Neuronal stem cell (in vitro differentiated cells): Measurements from ENCODE around the gene HRH1.
A peak's percentile ranks its signal among the peaks of the same experiment; 100 is the strongest.

Experiments
- DNase-seq: peaks from one replicate; pipeline ENCODE4 v3.0.0-alpha.2; 2013; ENCODE audit warnings: low spot score
- H2AFZ ChIP-seq: one replicate; pipeline ENCODE4 v1.6.1; 2013; ENCODE audit warnings: mild to moderate bottlenecking, low read length, inconsistent platforms
- H2AK5ac ChIP-seq: 2 replicates; pipeline ENCODE4 v1.6.1; 2013; ENCODE audit warnings: low read depth, mild to moderate bottlenecking, inconsistent platforms, low read length, moderate library complexity, mixed read lengths
- H2BK120ac ChIP-seq: 2 replicates; pipeline ENCODE4 v1.6.1; 2013; ENCODE audit warnings: low read depth, mild to moderate bottlenecking, inconsistent platforms, low read length, moderate library complexity, mixed read lengths
- H2BK12ac ChIP-seq: one replicate; pipeline ENCODE4 v1.6.1; 2013; ENCODE audit warnings: low read length, inconsistent platforms
- H2BK15ac ChIP-seq: 2 replicates; pipeline ENCODE4 v1.6.1; 2013; ENCODE audit warnings: mild to moderate bottlenecking, low read length, inconsistent platforms, mixed read lengths
- H2BK5ac ChIP-seq: one replicate; pipeline ENCODE4 v1.6.1; 2013; ENCODE audit warnings: inconsistent platforms, mild to moderate bottlenecking, low read length, moderate library complexity
- H3K14ac ChIP-seq: one replicate; pipeline ENCODE4 v1.6.1; 2013; ENCODE audit warnings: low read length, inconsistent platforms
- H3K18ac ChIP-seq: 2 replicates; pipeline ENCODE4 v1.6.1; 2013; ENCODE audit warnings: low read length, inconsistent platforms
- H3K23ac ChIP-seq: 2 replicates; pipeline ENCODE4 v1.6.1; 2013; ENCODE audit warnings: low read depth, mild to moderate bottlenecking, mixed read lengths, low read length, inconsistent platforms; ENCODE audit not compliant: poor library complexity
- H3K27ac ChIP-seq: replicated peaks from 3 replicates; pipeline ENCODE4 v1.5.1; 2013; ENCODE audit warnings: low read length, inconsistent platforms
- H3K27me3 ChIP-seq, 3 experiments: 2 replicates each; pipeline ENCODE4 v1.6.1; 2013; ENCODE audit warnings: low read length in 3 of 3, mild to moderate bottlenecking in 2 of 3, inconsistent platforms in 1 of 3, low read depth in 1 of 3, mixed read lengths in 1 of 3, moderate library complexity in 1 of 3; ENCODE audit not compliant: control insufficient read depth in 3 of 3, insufficient read depth in 3 of 3
- H3K36me3 ChIP-seq, 2 donors: replicated peaks in 1 of 2; 2 replicates each; pipeline ENCODE4 v1.6.1; 2013; ENCODE audit warnings: low read length in 2 of 2; ENCODE audit not compliant: control insufficient read depth in 2 of 2, insufficient read depth in 2 of 2
- H3K4ac ChIP-seq: 2 replicates; pipeline ENCODE4 v1.6.1; 2013; ENCODE audit warnings: inconsistent platforms, mild to moderate bottlenecking, low read length, moderate library complexity
- H3K4me1 ChIP-seq, 2 donors: 1 replicate in 1 of 2; 2 replicates in 1 of 2; pipeline ENCODE4 v1.6.1; 2013; ENCODE audit warnings: low read length in 2 of 2, low read depth in 1 of 2; ENCODE audit not compliant: control insufficient read depth in 2 of 2, insufficient read depth in 1 of 2
- H3K4me2 ChIP-seq: one replicate; pipeline ENCODE4 v1.6.1; 2013; ENCODE audit warnings: mild to moderate bottlenecking, low read length, inconsistent platforms; ENCODE audit not compliant: insufficient read depth, poor library complexity, severe bottlenecking
- H3K4me3 ChIP-seq, 2 donors: 2 replicates each; pipeline ENCODE4 v1.5.1; 2013; ENCODE audit warnings: low read length in 2 of 2, mild to moderate bottlenecking in 2 of 2, inconsistent platforms in 1 of 2, moderate library complexity in 1 of 2
- H3K79me1 ChIP-seq: one replicate; pipeline ENCODE4 v1.6.1; 2013; ENCODE audit warnings: low read depth, mild to moderate bottlenecking, inconsistent platforms, low read length, moderate library complexity
- H3K9ac ChIP-seq: one replicate; pipeline ENCODE4 v1.6.1; 2013; ENCODE audit warnings: mild to moderate bottlenecking, low read depth, low read length, inconsistent platforms; ENCODE audit not compliant: poor library complexity
- H3K9me3 ChIP-seq, 2 donors: replicated peaks in 1 of 2; 2 replicates each; pipeline versions ENCODE3 to v1.6.1; 2013; ENCODE audit warnings: low read length in 2 of 2, mild to moderate bottlenecking in 2 of 2, inconsistent platforms in 1 of 2, low read depth in 1 of 2, mixed read lengths in 1 of 2, moderate library complexity in 1 of 2; ENCODE audit not compliant: control insufficient read depth in 2 of 2, insufficient read depth in 1 of 2
- H4K8ac ChIP-seq: one replicate; pipeline ENCODE4 v1.6.1; 2013; ENCODE audit warnings: low read depth, mild to moderate bottlenecking, inconsistent platforms, low read length, moderate library complexity
- H4K91ac ChIP-seq: one replicate; pipeline ENCODE4 v1.6.1; 2013; ENCODE audit warnings: low read length, low read depth, mild to moderate bottlenecking, inconsistent platforms; ENCODE audit not compliant: poor library complexity
- WGBS, 2 donors: extraction: QIAGEN DNeasy Blood & Tissue Kit; methylation state at CpG; one replicate each; pipeline ENCODE4 v1.1.7; 2013; ENCODE audit warnings: missing lambda C conversion rate in 2 of 2, mixed read lengths in 1 of 2; ENCODE audit not compliant: insufficient read length in 2 of 2, insufficient replicate concordance in 1 of 2; ENCODE audit errors: extremely low coverage in 2 of 2; 5-methylcytosine and 5-hydroxymethylcytosine counted together

The HRH1 gene

DNA sequence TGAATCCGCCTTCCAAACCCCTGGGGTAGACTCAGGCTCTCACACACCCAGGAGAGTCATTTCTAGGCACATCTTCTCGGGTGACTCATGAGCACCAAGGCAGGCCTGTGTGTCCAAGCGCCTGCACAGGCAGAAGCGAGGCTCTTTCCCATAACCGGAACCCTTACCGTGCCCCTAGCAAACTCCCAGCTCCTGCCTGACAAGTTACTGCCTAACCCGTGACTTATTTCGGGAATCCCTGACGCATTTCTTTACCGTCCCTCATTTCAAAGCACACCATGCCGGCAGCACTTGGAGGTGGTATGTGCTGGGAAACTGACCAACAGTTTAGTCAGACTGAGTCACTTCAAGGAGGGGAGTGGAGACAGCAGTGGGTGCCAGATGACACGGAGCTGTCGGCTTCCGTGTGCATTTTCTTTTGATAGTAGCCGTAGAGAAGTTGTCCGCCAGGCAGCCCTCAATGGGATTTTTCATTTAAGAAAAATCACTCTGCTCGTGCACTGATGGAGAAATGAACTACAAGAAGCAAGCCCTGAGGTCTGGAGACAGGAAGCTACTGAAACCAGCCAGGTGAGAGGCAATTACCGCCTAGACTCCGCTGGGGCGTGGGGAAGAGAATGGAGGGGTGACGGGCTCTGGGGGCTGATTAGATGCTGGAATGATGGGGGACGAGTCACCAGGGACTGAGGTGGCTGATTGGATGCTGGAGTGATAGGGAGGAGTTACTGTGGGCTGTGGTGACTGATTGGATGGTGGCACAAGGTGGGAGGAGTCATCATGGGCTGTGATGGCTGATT lies 17.3 kb upstream of the HRH1 start:
- Histone ChIP-seq H4K8ac (no peak overlapping the region), H2BK12ac (no peak overlapping the region), H2BK5ac (no peak overlapping the region), H3K18ac (no peak overlapping the region), H2BK15ac (no peak overlapping the region), H2BK120ac (no peak overlapping the region), H3K79me1 (no peaks in the 10 kb centered on the region), H3K4me3 (peak overlapping the region in 1 of 2 donors; percentile 53), H3K4ac (no peak overlapping the region), H3K4me2 (no peak overlapping the region), H3K9ac (no peak overlapping the region), H3K27me3 (no peaks in the 10 kb centered on the region), H3K9me3 (peaks cover 0 to 2% of the 10 kb centered on the region in 2 donors), H3K4me1 (no peaks in the 10 kb centered on the region), H3K14ac (no peak overlapping the region), H3K36me3 (no peaks in the 10 kb centered on the region), H4K91ac (no peak overlapping the region), H2AFZ (no peak overlapping the region), H3K27ac (no peak overlapping the region), H3K23ac (no peak overlapping the region), H2AK5ac (no peak overlapping the region)
- WGBS, 2 donors = no CpG with 5 or more reads among the region's 22 CpGs
- DNase-seq = no peak

DNA sequence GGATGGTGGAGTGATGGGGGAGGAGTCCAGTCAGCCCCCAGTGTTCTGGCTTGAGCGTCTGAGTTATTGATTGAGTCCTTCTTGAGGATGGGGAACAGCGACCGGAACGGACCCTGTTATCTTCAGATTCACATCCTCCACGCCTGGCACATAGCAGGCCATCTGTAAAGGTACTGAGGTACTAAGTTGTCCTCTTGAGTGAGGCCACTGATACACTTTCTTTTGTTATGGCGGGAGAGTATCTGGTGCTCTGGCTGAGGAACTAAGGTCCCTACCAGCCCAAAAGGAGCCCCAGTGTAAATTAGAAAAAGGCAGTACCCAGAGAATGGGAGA lies 16.7 kb upstream of the HRH1 start:
- Histone ChIP-seq H3K23ac (no peak overlapping the region), H4K91ac (no peak overlapping the region), H3K4ac (no peak overlapping the region), H2BK120ac (no peak overlapping the region), H3K18ac (no peak overlapping the region), H2BK12ac (no peak overlapping the region), H2AK5ac (no peak overlapping the region), H3K14ac (no peak overlapping the region), H3K4me1 (no peaks in the 10 kb centered on the region), H2BK15ac (no peak overlapping the region), H2BK5ac (no peak overlapping the region), H3K27me3 (no peaks in the 10 kb centered on the region), H2AFZ (no peak overlapping the region), H3K79me1 (no peaks in the 10 kb centered on the region), H3K4me3 (no peak overlapping the region), H3K27ac (no peak overlapping the region), H3K9ac (no peak overlapping the region), H4K8ac (no peak overlapping the region), H3K36me3 (no peaks in the 10 kb centered on the region), H3K9me3 (peaks cover 0 to 2% of the 10 kb centered on the region in 2 donors), H3K4me2 (no peak overlapping the region)
- WGBS, 2 donors = no CpG with 5 or more reads among the region's 6 CpGs
- DNase-seq = no peak

DNA sequence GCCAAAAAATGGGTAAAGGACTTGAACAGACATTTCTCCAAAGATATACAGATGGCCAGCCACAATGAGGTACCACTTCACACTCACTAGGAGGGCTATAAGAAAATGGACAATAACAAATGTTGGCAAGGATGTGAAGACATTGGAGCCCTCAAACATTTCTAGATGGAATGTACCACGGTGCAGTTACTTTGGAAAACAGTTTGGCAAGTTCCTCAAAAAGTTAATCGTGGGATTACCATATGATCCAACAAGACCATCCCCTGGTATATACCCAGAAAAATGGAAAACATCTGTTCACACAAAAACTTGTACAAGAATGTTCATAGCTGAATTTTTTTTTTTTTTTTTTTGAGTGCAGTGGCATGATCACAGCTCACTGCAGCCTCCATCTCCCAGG lies 15.9 kb upstream of the HRH1 start:
- Histone ChIP-seq H3K27me3 (no peaks in the 10 kb centered on the region), H4K8ac (no peak overlapping the region), H3K4ac (no peak overlapping the region), H3K36me3 (no peaks in the 10 kb centered on the region), H3K18ac (no peak overlapping the region), H3K4me3 (no peak overlapping the region), H3K4me1 (no peaks in the 10 kb centered on the region), H2BK15ac (no peak overlapping the region), H4K91ac (no peak overlapping the region), H3K79me1 (no peaks in the 10 kb centered on the region), H3K4me2 (no peak overlapping the region), H2BK120ac (no peak overlapping the region), H3K27ac (no peak overlapping the region), H3K9me3 (peaks cover 0 to 2% of the 10 kb centered on the region in 2 donors), H2BK12ac (no peak overlapping the region), H3K23ac (no peak overlapping the region), H2BK5ac (no peak overlapping the region), H3K9ac (no peak overlapping the region), H3K14ac (no peak overlapping the region), H2AFZ (no peak overlapping the region), H2AK5ac (no peak overlapping the region)
- WGBS, 2 donors = no CpG with 5 or more reads among the region's 2 CpGs
- no peak for DNase-seq

DNA sequence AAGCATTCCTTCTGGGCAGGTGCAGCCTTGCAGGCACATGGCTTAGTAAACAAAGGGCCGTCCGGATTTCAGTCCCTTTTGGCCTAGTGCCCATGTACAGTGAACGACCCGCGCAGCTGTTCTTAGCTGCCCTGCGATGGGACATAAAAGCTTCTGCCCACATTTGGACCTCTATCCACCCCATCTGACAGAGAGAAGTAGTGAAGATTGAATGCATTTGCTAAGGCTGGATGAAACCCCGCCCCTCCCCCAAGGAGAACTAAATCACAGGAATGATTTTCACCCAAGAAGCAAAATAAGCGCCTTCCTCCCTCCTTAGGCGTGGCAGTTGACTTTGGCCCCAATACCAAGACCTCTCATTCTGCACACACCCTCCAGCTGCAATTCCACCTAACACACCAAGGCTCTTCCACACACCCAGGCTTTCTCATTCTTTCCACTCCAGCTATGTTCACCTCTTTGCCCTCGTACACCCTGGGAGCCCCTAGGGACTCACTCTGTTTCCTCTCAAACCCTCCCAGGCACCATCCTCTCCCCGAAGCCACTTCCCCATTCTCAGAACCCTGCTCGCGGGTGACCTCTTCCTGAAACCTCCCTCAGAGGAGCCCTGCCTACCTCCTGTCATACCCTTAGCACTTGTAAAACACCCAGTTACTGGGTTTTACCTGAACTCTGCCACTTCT lies 14.1 kb upstream of the HRH1 start:
- H3K79me1 ChIP-seq = no peaks in the 10 kb centered on the region
- no peak overlapping the region for H4K91ac ChIP-seq
- no peak overlapping the region for H2BK15ac ChIP-seq
- H3K18ac ChIP-seq = no peak overlapping the region
- no peak overlapping the region for H3K14ac ChIP-seq
- H2AFZ ChIP-seq = no peak overlapping the region
- no peak overlapping the region for H3K27ac ChIP-seq
- no peak overlapping the region for H4K8ac ChIP-seq
- no peak overlapping the region for H2BK5ac ChIP-seq
- H2BK12ac ChIP-seq = no peak overlapping the region
- no peak overlapping the region for H3K4me3 ChIP-seq
- WGBS, 2 donors = no CpG with 5 or more reads among the region's 13 CpGs
- H3K9me3 ChIP-seq = peaks cover 0 to 2% of the 10 kb centered on the region in 2 donors
- no peak overlapping the region for H3K23ac ChIP-seq
- H3K4ac ChIP-seq = no peak overlapping the region
- no peak overlapping the region for H3K4me2 ChIP-seq
- H3K9ac ChIP-seq = no peak overlapping the region
- H2BK120ac ChIP-seq = no peak overlapping the region
- no peaks in the 10 kb centered on the region for H3K36me3 ChIP-seq
- no peak for DNase-seq
- H2AK5ac ChIP-seq = no peak overlapping the region
- H3K27me3 ChIP-seq = no peaks in the 10 kb centered on the region
- H3K4me1 ChIP-seq = no peaks in the 10 kb centered on the region
